Bronchial smooth muscle cell (primary cell): Measurements from ENCODE around the gene HEPH. TPM values are rescaled to one million over a fixed set of nuclear protein-coding genes. Genes with fewer than 3 reads are reported as not detected.

Experiments used
- total RNA-seq: library from RNA; depleted of rRNA; stranded (reverse); fragments of >200 nt; gene quantifications from 2 replicates; pipeline ENCODE4 v1.2.1, GENCODE V29; 2014

The HEPH gene, protein sequence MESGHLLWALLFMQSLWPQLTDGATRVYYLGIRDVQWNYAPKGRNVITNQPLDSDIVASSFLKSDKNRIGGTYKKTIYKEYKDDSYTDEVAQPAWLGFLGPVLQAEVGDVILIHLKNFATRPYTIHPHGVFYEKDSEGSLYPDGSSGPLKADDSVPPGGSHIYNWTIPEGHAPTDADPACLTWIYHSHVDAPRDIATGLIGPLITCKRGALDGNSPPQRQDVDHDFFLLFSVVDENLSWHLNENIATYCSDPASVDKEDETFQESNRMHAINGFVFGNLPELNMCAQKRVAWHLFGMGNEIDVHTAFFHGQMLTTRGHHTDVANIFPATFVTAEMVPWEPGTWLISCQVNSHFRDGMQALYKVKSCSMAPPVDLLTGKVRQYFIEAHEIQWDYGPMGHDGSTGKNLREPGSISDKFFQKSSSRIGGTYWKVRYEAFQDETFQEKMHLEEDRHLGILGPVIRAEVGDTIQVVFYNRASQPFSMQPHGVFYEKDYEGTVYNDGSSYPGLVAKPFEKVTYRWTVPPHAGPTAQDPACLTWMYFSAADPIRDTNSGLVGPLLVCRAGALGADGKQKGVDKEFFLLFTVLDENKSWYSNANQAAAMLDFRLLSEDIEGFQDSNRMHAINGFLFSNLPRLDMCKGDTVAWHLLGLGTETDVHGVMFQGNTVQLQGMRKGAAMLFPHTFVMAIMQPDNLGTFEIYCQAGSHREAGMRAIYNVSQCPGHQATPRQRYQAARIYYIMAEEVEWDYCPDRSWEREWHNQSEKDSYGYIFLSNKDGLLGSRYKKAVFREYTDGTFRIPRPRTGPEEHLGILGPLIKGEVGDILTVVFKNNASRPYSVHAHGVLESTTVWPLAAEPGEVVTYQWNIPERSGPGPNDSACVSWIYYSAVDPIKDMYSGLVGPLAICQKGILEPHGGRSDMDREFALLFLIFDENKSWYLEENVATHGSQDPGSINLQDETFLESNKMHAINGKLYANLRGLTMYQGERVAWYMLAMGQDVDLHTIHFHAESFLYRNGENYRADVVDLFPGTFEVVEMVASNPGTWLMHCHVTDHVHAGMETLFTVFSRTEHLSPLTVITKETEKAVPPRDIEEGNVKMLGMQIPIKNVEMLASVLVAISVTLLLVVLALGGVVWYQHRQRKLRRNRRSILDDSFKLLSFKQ
- 58.8 and 70.2 TPM in 2 replicates for total RNA-seq

DNA sequence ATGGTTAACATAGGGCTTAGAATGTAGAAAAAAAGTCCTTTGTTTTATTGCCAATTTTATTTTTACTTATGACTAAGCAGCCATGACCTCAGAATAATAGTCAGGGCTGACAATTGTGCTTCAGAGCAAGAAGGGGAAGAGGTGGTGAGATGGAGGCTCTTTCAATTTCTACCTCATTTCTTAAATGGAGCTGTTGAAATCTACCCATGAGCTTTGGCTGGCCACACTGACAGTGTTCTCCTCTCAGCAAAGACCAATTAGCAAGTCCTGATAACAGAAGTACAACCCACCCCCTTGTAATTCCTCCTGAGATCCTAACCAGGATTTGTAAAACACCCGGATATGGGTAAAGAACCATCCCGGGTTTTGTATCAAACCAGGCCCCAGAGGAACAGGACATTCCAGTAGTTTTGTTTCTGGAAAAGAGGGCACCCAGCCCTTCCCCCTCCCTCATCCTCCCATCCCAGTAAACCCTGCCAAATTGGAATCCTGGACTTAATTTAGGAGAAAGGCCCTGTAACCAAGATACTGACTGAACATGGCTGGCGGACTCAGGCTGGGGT is at the start of gene HEPH:
Gene HEPH, plus strand, starts transcription at position 399 of the 563 bp plus-strand sequence. CDS start 6,324 bp downstream, outside the sequence.

Other genes with a start within 250 kb of the HEPH start
- gene VSIG4, start 124.2 kb upstream of the HEPH start, total RNA-seq, result not detected in 2 replicates